GM12872 (cell line): Measurements from ENCODE around the gene LRRC46.

Experiments used
- CTCF ChIP-seq: IDR thresholded peaks from 3 replicates; pipeline ENCODE4 v1.5.1; 2011; ENCODE audit warnings: low read depth, mild to moderate bottlenecking, low read length, moderate library complexity; ENCODE audit not compliant: insufficient read depth

Gene LRRC46

GRCh38 chr17:47836601-47837000, 5.1 kb downstream of the LRRC46 start:
- TF ChIP-seq CTCF: no peak

DNA sequence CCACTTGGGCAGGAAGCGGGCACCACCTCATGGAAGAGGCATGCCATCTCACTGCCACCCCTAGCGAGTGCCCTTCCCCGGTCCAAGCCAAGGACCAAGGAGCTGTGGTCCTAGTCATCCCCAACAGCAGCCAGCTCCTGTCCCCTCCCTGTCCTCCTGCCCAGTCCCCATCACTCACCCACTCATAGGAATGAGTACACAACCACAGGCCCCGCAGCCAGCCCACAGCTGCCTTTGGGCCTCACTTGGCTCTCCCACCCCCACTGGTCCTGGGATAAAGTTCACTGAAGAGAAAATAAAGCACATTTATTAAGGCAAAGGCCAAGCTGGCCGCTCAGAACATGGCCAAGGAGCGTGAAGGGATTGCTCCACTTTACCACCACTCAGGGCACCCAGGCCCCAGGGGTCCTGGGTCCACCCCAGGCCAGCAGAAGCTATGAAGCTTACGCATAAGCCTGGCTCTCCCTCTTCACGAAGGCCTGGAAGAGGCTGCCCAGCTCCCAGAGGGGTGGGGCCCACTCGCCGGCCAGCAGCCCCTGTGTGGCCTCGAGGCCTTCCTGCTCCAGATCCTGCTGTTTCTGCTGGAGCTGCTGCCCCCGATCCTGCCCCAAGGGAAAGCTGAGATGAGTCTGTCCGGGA, 6.0 kb downstream of the LRRC46 start:
- TF ChIP-seq CTCF: no peak

GRCh38 chr17:47838636-47839035, 7.2 kb downstream of the LRRC46 start:
- TF ChIP-seq CTCF: no peak

DNA sequence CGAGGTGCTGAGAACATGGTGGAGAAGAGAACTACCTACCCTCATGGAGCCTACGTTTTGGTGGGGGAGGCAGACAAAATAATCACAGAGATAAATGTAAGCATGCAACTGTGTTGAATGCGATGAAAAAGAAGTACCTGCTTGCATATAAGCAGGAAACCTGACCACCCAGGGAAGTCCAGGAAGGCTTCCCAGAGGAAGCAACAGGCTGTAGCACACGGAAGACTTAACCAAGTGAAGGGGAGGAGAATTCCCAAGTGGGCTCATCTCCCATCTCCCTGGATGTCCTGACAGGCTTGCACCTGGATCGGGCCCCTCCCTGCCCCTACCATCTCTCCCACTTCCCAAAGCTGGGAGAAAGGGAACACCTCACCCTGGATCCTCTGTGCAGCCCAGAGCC, 7.6 kb downstream of the LRRC46 start:
- no peak for TF ChIP-seq CTCF

- no peak for TF ChIP-seq CTCF
Measured at GRCh38 chr17:47840001-47840741, 8.7 kb downstream of the LRRC46 start.

- peak; percentile 96 for TF ChIP-seq CTCF
Measured at GRCh38 chr17:47840742-47841487, 9.4 kb downstream of the LRRC46 start, which contains the start of gene SCRN2. SCRN2 (minus strand) TSS chr17:47841273; CDS start chr17:47840843, 430 bp downstream.
